ENCODE data around the gene MARCHF4.

DNA sequence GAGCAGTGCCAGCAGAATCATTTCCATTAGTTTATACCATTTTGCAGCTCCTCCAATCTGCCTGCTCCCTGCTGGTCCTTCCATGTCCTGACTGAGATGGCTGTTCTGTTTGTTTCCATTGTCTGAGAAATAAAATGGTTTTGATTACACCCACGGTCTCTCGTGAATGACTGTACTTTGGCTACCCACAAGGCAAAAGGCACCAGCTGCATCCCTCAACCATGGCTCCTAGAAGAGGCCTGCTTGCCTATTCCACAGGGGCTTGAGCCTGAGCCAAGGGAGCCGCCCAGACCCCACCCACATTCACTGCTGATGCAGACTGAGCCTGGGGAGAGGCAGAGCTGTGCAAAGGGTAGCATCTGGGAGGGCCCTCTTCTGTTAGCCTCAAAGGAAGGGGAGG, 31.2 kb downstream of the MARCHF4 start:
- TF ChIP-seq CTCF (tag by site-specific recombination; IDR thresholded peaks at IDR 0.05) (no peak), ZNF571 (tag by site-specific recombination; IDR thresholded peaks at IDR 0.05) (no peak), HOXD13 (CRISPR knock-in tag; IDR thresholded peaks at IDR 0.05; ENCODE audit: borderline replicate concordance) (no peak), ZNF639 (tag by site-specific recombination; IDR thresholded peaks at IDR 0.05) (no peak), ZBTB8A (tag by site-specific recombination; IDR thresholded peaks at IDR 0.05) (no peak), ZNF350 (tag by site-specific recombination; IDR thresholded peaks at IDR 0.05) (no peak), YY1 (tag by site-specific recombination; IDR thresholded peaks at IDR 0.05) (no peak), KLF8 (tag by site-specific recombination; IDR thresholded peaks at IDR 0.05) (no peak)
